B cell (primary cell): ENCODE measurements around the gene TBX10. TPM values are rescaled to one million over a fixed set of nuclear protein-coding genes. Genes with fewer than 3 reads are reported as not detected.

ENCODE experiments used
- ATAC-seq: fragments of 200-7000 bp; cut with Tn5 transposase; one replicate; pipeline ENCODE4 v1.10.0; 2021; ENCODE audit warnings: low read depth, mild to moderate bottlenecking, moderate number of reproducible peaks, moderate library complexity
- CTCF ChIA-PET: fragments of 350-600 bp; sonication (Branson Sonifier 250); formaldehyde crosslinking; loops from one replicate; lab custom pipeline; 2021; ENCODE audit warnings: antibody characterized with exemption, inconsistent platforms; lab: Charles Lee
- POLR2A ChIA-PET: fragments of 350-600 bp; sonication (Branson Sonifier 250); formaldehyde crosslinking; loops from one replicate; lab custom pipeline; 2021; ENCODE audit warnings: antibody characterized with exemption; lab: Charles Lee
- DNase-seq: peaks from one replicate; pipeline ENCODE4 v3.0.0; 2013
- H2AFZ ChIP-seq: 2 replicates; pipeline ENCODE4 v1.6.1; 2012; ENCODE audit warnings: mild to moderate bottlenecking, low read depth, low read length; ENCODE audit not compliant: insufficient read depth, poor library complexity, severe bottlenecking
- H3K27ac ChIP-seq, 2 donors: 1 replicate in 1 of 2; 2 replicates in 1 of 2; pipeline ENCODE4 v1.5.1; 2012 to 2013; ENCODE audit warnings: low read length in 2 of 2, mild to moderate bottlenecking in 2 of 2, moderate library complexity in 1 of 2
- H3K27me3 ChIP-seq, 4 experiments: fragments of 200-600 bp in 1 of 4; sonication (generic) in 1 of 4; replicated peaks in 1 of 4; 1 replicate in 2 of 4; 2 replicates in 2 of 4; pipeline versions ENCODE4 v1.6.1 to v1.7.0; 2013 to 2016; ENCODE audit warnings: low read length in 3 of 4, mild to moderate bottlenecking in 2 of 4, mixed read lengths in 1 of 4, moderate library complexity in 1 of 4; ENCODE audit not compliant: insufficient read depth in 4 of 4, control insufficient read depth in 3 of 4; ENCODE audit errors: control extremely low read depth in 1 of 4
- H3K36me3 ChIP-seq, 2 experiments: replicated peaks in 1 of 2; 1 replicate in 1 of 2; 2 replicates in 1 of 2; pipeline versions ENCODE4 v1.6.1 to v1.7.1; 2013; ENCODE audit warnings: low read length in 1 of 2; ENCODE audit not compliant: insufficient read depth in 2 of 2, control insufficient read depth in 1 of 2; ENCODE audit errors: control extremely low read depth in 1 of 2, extremely low read depth in 1 of 2
- H3K4me1 ChIP-seq, 2 donors: fragments of 200-600 bp in 1 of 2; sonication (generic) in 1 of 2; 1 replicate in 1 of 2; 2 replicates in 1 of 2; pipeline versions ENCODE4 v1.5.1 to v1.6.1; 2013 to 2017; ENCODE audit warnings: low read length in 2 of 2; ENCODE audit not compliant: control insufficient read depth in 2 of 2, insufficient read depth in 2 of 2
- H3K4me2 ChIP-seq: replicated peaks from 2 replicates; pipeline ENCODE3; 2012; ENCODE audit warnings: mild to moderate bottlenecking, low read depth, low read length; ENCODE audit not compliant: poor library complexity, severe bottlenecking
- H3K4me3 ChIP-seq, 5 experiments: fragments of 200-600 bp in 1 of 5; sonication (generic) in 1 of 5; 1 replicate in 3 of 5; 2 replicates in 2 of 5; pipeline versions ENCODE4 v1.5.1 to v1.7.0; 2011 to 2016; ENCODE audit warnings: low read length in 4 of 5, mild to moderate bottlenecking in 4 of 5, low read depth in 2 of 5, control low read depth in 1 of 5, moderate library complexity in 1 of 5; ENCODE audit not compliant: insufficient read depth in 1 of 5; ENCODE audit errors: control extremely low read depth in 1 of 5, extremely low read depth in 1 of 5
- H3K79me2 ChIP-seq: fragments of 200-600 bp; sonication (generic); one replicate; pipeline ENCODE4 v1.6.0; 2016; ENCODE audit warnings: low read length; ENCODE audit not compliant: control insufficient read depth, insufficient read depth
- H3K9ac ChIP-seq: fragments of 200-600 bp; sonication (generic); 2 replicates; pipeline ENCODE4 v1.6.1; 2017; ENCODE audit warnings: mild to moderate bottlenecking, low read length, moderate library complexity
- H3K9me3 ChIP-seq, 3 donors: one replicate each; pipeline versions ENCODE4 v1.6.1 to v1.7.1; 2013; ENCODE audit warnings: low read length in 2 of 3; ENCODE audit not compliant: control insufficient read depth in 2 of 3, insufficient read depth in 1 of 3; ENCODE audit errors: control extremely low read depth in 1 of 3
- H4K20me1 ChIP-seq: 2 replicates; pipeline ENCODE4 v1.6.0; 2012; ENCODE audit warnings: mild to moderate bottlenecking, low read length; ENCODE audit not compliant: insufficient read depth, control insufficient read depth, poor library complexity, severe bottlenecking
- H3K27ac Mint-ChIP-seq: one replicate; pipeline ENCODE4 v1.8.0; 2021; ENCODE audit warnings: mixed read lengths
- H3K27me3 Mint-ChIP-seq: one replicate; pipeline ENCODE4 v1.8.0; 2021; ENCODE audit warnings: mixed read lengths
- H3K4me1 Mint-ChIP-seq: one replicate; pipeline ENCODE4 v1.8.0; 2021; ENCODE audit warnings: mixed read lengths
- H3K4me3 Mint-ChIP-seq: one replicate; pipeline ENCODE4 v1.8.0; 2021; ENCODE audit warnings: mixed read lengths
- H3K9me3 Mint-ChIP-seq: one replicate; pipeline ENCODE4 v1.8.0; 2022; ENCODE audit warnings: mixed read lengths; ENCODE audit not compliant: insufficient read depth
- EZH2 ChIP-seq: IDR thresholded peaks from 2 replicates; pipeline ENCODE4 v1.6.1; 2012; ENCODE audit warnings: borderline replicate concordance, low read depth, mild to moderate bottlenecking, moderate library complexity, low read length; ENCODE audit not compliant: insufficient read depth, poor library complexity, severe bottlenecking
- WGBS: methylation state at CpG from one replicate; pipeline ENCODE4 v1.1.5; 2013; ENCODE audit warnings: missing lambda C conversion rate; ENCODE audit not compliant: insufficient coverage; 5-methylcytosine and 5-hydroxymethylcytosine counted together
- intact Hi-C: fragments of 100-400 bp; cut with micrococcal nuclease; formaldehyde crosslinking; loops from one replicate; pipeline ENCODE4 v1.10.0; 2022
- polyA plus RNA-seq: library from polyadenylated mRNA; depleted of rRNA; stranded (reverse); fragments of >200 nt; gene quantifications from 2 replicates; pipeline ENCODE4 v1.2.3, GENCODE V29; 2012
- total RNA-seq, 2 donors: library from RNA; stranded (reverse); fragments of 120-200 nt in 1 of 2; gene quantifications; 1 replicate in 1 of 2; 2 replicates in 1 of 2; pipeline versions ENCODE4 v1.2.3 to v1.2.4, GENCODE V29; 2013 to 2022
- TF ChIP-seq, protein P1 (sequence below): fragments of 200-600 bp; IDR thresholded peaks from one replicate; pipeline ENCODE4 v1.8.0; 2022; ENCODE audit warnings: antibody characterized with exemption, mild to moderate bottlenecking

TBX10 gene
- total and polyA plus RNA-seq, 2 donors (not counting 1 experiment from before 2014, with no cell fraction given) = not detected

GRCh38 chr11:67583247-67584204, 56.0 kb downstream of the TBX10 start, which contains the start of gene GSTP1:
TSS of gene GSTP1 (plus strand) at chr11:67583812. CDS start at chr11:67583844, 32 bp downstream.
- intact Hi-C loops = loop anchor here (1.0 to 10.0 kb wide), 4 partner anchors 23 to 319 kb away; partner anchors contain the start of genes GRK2, NDUFV1, PPP1CA and TBC1D10C
- H3K27ac Mint-ChIP-seq = peak within 1 kb of the TSS; percentile 100
- peaks cover 0 to 4% (median 0%) of the 10 kb centered on the region in 3 donors for H3K9me3 ChIP-seq
- TF ChIP-seq EZH2 = no peak
- TF ChIP-seq, protein P1, sequence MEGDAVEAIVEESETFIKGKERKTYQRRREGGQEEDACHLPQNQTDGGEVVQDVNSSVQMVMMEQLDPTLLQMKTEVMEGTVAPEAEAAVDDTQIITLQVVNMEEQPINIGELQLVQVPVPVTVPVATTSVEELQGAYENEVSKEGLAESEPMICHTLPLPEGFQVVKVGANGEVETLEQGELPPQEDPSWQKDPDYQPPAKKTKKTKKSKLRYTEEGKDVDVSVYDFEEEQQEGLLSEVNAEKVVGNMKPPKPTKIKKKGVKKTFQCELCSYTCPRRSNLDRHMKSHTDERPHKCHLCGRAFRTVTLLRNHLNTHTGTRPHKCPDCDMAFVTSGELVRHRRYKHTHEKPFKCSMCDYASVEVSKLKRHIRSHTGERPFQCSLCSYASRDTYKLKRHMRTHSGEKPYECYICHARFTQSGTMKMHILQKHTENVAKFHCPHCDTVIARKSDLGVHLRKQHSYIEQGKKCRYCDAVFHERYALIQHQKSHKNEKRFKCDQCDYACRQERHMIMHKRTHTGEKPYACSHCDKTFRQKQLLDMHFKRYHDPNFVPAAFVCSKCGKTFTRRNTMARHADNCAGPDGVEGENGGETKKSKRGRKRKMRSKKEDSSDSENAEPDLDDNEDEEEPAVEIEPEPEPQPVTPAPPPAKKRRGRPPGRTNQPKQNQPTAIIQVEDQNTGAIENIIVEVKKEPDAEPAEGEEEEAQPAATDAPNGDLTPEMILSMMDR = peak; percentile 71
- H3K27me3 Mint-ChIP-seq = peaks cover 5% of the 10 kb centered on the region
- CTCF ChIA-PET = interaction anchor here (0.6 to 3.6 kb wide), 10 partner anchors 9 to 131 kb away, joined by 3 to 30 read pairs (median 4); partner anchors contain the start of genes CDK2AP2, GPR152 and NUDT8
- H3K27ac ChIP-seq = peak within 1 kb of the TSS; percentile 51 to 91
- peaks cover 67 to 73% of the 10 kb centered on the region in 2 donors for H3K4me1 ChIP-seq
- no peaks in the 10 kb centered on the region for H3K36me3 ChIP-seq
- POLR2A ChIA-PET = interaction anchor here (0.5 to 1.6 kb wide), 15 partner anchors 16 to 231 kb away, joined by 3 to 6 read pairs (median 5); partner anchors contain the start of genes NUDT8, POLD4 and TMEM134
- H3K9me3 Mint-ChIP-seq = peaks cover 3% of the 10 kb centered on the region
- peaks cover 0 to 4% (median 2%) of the 10 kb centered on the region in 4 experiments for H3K27me3 ChIP-seq
- ATAC-seq (peak; percentile 71), DNase-seq (peak; percentile 86)
- H3K4me3 ChIP-seq = peak within 1 kb of the TSS; percentile 34 to 69 (median 58)
- no peaks in the 10 kb centered on the region for H3K79me2 ChIP-seq
- peak within 1 kb of the TSS; percentile 94 for H3K4me2 ChIP-seq
- no peaks in the 10 kb centered on the region for H4K20me1 ChIP-seq
- H3K4me3 Mint-ChIP-seq = peak within 1 kb of the TSS; percentile 93
- H3K9ac ChIP-seq = peak within 1 kb of the TSS; percentile 71
- WGBS = under 1% methylated on average over 67 of the region's 81 CpGs
- peak within 1 kb of the TSS; percentile 79 for H2AFZ ChIP-seq
- peaks cover 68% of the 10 kb centered on the region for H3K4me1 Mint-ChIP-seq
